Measurements from ENCODE around the gene SHISA4. TPM values are rescaled to one million over a fixed set of nuclear protein-coding genes. Genes with fewer than 3 reads are reported as not detected.
A peak's percentile ranks its signal among the peaks of the same experiment; 100 is the strongest.
"Not testable (repeated sequence)": the region's sequence is repeated elsewhere in the genome, so short reads cannot be mapped to it uniquely, and the experiment has no call there.

Gene SHISA4
- total RNA-seq, 1 donor, result 25.0 TPM

GRCh38 chr1:201937624-201938213 is 49.0 kb downstream of the SHISA4 start:
- no peak for TF ChIP-seq CTCF (IDR thresholded peaks at IDR 0.05; ENCODE audit: insufficient read depth, low read depth, low read length)
- peak; percentile 87 for DNase-seq (ENCODE audit: low read depth)
- H3K4me3 ChIP-seq (ENCODE audit: low read depth, low read length), result no peak overlapping the region

GRCh38 chr1:201938440-201939035 is 49.8 kb downstream of the SHISA4 start:
- H3K4me3 ChIP-seq (ENCODE audit: low read depth, low read length), result no peak overlapping the region
- DNase-seq (ENCODE audit: low read depth), result peak; percentile 55

GRCh38 chr1:201939148-201939547 is 50.5 kb downstream of the SHISA4 start:
- no peak overlapping the region for H3K4me3 ChIP-seq (ENCODE audit: low read depth, low read length)
- no peak for DNase-seq (ENCODE audit: low read depth)
- no peak for TF ChIP-seq CTCF (IDR thresholded peaks at IDR 0.05; ENCODE audit: insufficient read depth, low read depth, low read length)

More at GRCh38 chr1:201938440-201939035, 49.8 kb downstream of the SHISA4 start:
- no peak for TF ChIP-seq CTCF (IDR thresholded peaks at IDR 0.05; ENCODE audit: insufficient read depth, low read depth, low read length)

- no peak for TF ChIP-seq CTCF (IDR thresholded peaks at IDR 0.05; ENCODE audit: insufficient read depth, low read depth, low read length)
- H3K4me3 ChIP-seq (ENCODE audit: low read depth, low read length), result no peak overlapping the region
- no peak for DNase-seq (ENCODE audit: low read depth)
These were observed 50.9 kb downstream of the SHISA4 start for GRCh38 chr1:201939574-201939973.

GRCh38 chr1:201940316-201940715 is 51.6 kb downstream of the SHISA4 start:
- not testable (repeated sequence) for DNase-seq (ENCODE audit: low read depth); H3K4me3 ChIP-seq (ENCODE audit: low read depth, low read length)

- no peak overlapping the region for H3K4me3 ChIP-seq (ENCODE audit: low read depth, low read length)
- peak; percentile 67 for DNase-seq (ENCODE audit: low read depth)
- TF ChIP-seq CTCF (IDR thresholded peaks at IDR 0.05; ENCODE audit: insufficient read depth, low read depth, low read length), result no peak
These were observed 52.9 kb downstream of the SHISA4 start for GRCh38 chr1:201941420-201942128.

GRCh38 chr1:201942129-201942495 is 53.4 kb downstream of the SHISA4 start:
- no peak overlapping the region for H3K4me3 ChIP-seq (ENCODE audit: low read depth, low read length)
- no peak for TF ChIP-seq CTCF (IDR thresholded peaks at IDR 0.05; ENCODE audit: insufficient read depth, low read depth, low read length)
- DNase-seq (ENCODE audit: low read depth), result no peak

Measured in fibroblast of villous mesenchyme (primary cell).